SKM-1 (cell line): ENCODE measurements around the gene SAP30BP.
A peak's percentile ranks its signal among the peaks of the same experiment; 100 is the strongest.

Experiments
- DNase-seq: peaks from one replicate; lab custom pipeline; 2025; ENCODE audit not compliant: unreplicated experiment; lab: John Stamatoyannopoulos, UW

Gene SAP30BP

GRCh38 chr17:75684249-75684648, 17.1 kb downstream of the SAP30BP start:
- DNase-seq = no peak

- no peak for DNase-seq
Measured at GRCh38 chr17:75684924-75685323, 17.8 kb downstream of the SAP30BP start.

GRCh38 chr17:75685499-75685898, 18.4 kb downstream of the SAP30BP start:
- DNase-seq = no peak

DNA sequence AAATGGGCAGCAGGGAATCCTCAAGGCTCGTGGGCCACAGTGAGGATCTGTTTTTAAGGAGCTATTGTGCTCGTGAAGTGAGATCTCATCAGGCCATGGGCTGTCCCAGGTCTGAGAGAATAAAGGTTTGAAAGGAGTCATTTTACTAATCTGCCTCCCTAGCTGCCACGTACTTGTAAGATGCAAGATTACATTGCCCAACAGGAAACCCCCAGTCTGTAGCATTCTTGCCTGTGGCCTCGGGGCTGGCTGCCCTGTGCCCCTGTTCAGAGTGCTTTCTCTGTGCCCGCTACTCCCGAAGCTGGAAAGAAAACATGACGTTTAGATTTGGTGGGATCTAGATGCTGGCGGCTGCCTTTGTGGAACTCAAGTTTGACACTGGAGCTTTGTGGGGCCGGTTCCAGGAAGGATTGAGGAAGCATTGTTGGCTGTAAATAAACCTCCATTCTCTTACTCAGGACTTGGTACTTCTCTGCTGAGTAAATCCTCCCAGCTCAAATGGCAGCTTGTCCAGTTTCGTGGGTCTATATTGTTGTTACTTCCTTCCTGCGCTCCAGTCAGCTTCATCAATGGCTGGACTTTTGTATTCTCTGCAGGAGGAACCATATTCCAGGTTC, 21.2 kb downstream of the SAP30BP start:
- DNase-seq = peak; percentile 20

DNA sequence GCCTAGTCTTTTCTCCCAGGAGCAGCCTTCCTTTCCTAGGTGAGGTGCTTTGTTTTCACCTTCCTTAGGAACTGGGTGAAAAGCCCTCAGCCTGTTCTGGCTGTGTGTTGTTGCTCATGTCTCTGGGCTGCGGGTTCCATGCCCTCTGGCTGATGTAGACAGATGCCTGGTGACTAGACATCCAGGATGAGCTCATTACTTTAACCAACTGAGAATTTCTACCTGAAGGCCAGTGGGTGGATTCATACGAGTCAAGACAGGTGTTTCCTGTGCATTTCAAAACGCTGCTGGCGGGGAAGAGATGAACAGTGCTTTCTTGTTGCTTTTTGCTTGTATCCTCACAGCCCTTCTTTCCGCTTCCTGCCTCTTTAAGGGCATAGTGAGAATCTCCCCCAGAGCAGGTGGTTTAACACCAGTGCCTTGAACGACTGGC, 22.3 kb downstream of the SAP30BP start:
- no peak for DNase-seq

- no peak for DNase-seq
Measured at GRCh38 chr17:75691371-75691791, 24.2 kb downstream of the SAP30BP start.

DNA sequence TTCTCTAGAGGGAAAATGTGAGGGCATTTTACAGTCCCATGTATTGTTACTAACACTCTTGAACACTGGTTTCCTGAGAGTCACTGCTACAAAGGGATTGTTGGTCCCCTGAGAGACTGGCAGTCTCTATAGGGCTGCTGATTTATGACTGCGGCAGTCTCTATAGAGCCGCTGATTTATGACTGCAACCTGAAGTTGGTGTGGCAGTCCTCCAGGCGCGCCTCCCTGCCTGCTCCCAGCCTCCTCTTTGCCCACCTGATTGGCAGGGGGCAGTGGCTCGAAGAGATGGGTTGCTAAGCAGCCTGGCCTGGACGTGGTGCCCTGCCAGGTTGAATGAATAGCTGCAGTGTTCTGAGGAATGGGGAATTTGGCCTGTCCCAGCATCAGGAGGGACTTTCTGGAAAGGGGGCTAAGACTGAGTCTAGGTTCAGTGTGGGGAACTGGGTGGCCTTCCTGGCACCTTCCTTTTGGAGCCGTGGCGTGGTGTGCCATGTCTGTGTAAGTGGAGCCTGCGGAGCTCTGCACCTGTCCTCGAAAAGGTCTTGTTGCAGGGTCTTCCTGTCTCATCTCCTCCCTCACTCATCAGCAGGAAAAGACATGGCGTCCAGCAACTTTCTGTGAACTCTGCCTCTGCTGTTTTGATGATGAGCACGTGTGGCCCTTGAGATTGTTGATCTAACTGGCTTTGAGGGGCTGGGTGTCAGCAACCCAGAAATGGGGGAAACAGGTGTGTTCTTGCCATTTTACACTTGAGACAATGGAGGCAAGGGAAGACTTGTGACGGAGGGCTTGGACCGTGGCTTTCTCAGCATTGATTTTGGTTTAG, 24.9 kb downstream of the SAP30BP start:
- DNase-seq = no peak

DNA sequence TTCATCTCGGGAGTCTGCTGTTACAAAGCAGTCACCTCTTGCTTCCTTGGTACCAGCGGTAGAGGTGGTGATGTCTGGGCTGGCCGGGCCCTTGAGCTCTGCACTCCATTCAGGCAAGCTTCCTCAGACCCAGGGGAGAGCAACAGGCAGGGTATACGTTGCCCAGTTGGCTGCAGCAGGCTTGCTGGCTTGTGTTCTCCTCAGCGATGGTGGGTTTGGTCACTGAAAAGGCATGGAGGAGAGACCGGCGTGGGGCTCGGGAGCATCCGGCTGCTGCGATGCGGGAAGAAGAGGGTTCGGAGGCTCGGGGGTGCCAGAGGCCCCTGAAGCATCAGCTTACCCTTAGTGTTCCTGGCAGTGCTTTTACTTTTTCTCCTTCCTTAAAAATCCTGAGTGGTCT, 25.8 kb downstream of the SAP30BP start:
- DNase-seq = no peak

DNA sequence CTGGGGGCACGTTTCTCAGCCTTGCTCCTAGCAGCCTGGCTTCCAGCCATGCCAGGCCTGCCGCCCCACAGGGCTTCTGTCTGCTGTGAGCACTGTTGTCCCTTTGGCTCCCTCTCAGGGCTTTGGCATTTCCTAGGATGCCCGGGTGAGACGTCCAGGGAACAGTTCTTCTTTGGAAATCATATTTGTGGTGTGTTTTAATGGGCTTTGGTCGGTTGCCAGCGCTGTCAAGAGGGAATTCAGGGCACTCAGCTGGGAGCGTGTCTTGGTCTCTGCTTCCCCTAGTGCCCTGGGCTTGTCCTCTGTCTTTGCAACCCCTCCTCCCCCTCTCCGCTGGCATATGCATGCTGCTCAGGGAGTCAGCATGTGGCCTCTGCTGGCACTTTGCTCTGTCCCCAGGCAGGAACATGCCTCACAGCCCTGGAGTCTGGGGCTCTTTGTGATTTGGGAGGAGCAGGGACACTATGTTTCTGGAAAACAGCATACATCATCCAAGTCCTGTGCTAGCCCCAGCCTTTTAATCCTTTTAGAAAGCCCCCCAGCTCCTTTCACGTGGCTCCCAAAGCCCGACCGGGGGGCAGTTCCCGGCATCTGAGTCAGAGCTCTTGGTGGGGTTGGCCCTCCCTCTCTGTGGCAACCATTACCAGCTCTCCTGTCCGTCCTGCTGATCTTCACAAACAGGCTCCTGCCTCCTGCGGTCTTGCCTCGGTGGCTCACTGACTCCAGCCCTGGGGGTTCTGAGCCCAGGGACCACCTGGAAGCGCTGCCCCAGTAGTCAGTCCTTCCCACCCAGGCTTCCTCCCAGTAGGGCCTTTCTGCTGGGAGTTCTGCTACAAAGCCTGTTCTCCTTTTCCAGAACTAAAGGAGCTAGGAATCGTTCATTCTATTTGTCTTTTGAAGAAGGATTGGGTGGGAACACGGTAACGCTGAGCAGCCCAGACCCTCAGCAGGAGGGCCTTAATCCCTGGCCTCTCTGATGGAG, 26.7 kb downstream of the SAP30BP start:
- no peak for DNase-seq

- DNase-seq = no peak
Measured at GRCh38 chr17:75694536-75694935, 27.4 kb downstream of the SAP30BP start.

DNA sequence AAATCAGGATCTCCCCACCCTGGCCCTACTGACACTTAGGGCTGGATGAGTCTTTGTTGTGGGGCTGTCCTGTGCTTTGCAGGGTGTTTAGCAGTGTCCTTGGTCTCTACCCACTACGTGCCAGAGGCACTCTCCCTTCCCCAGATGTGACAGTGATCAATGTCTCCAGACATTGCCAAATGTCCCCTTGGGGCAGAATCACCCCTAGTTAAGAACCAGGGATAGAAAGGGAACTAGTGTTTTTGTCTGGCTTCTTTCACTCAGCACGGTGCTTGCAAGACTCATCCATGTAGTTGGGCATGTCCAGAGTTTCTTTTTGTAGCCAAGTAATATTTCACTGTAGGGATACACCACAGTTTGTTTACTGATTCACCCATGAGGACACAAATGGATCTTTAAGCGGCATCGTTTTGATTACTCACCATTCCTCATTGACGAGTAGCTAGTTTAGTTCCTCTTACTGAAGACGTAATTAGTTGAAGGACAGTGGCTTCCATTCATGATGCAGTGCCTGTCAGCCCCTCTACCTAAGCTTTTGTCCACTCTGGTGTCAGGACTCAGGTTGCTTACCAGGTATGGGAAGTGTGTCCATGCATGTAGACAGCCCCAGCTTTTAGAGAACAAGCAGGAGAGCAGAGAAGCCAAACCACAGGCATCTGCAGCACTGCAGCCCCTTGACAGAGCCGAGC, 28.1 kb downstream of the SAP30BP start:
- no peak for DNase-seq

GRCh38 chr17:75695830-75696271, 28.7 kb downstream of the SAP30BP start:
- no peak for DNase-seq

GRCh38 chr17:75697651-75698291, 30.6 kb downstream of the SAP30BP start:
- no peak for DNase-seq

GRCh38 chr17:75698659-75699058, 31.5 kb downstream of the SAP30BP start:
- no peak for DNase-seq

GRCh38 chr17:75701288-75701687, 34.1 kb downstream of the SAP30BP start:
- DNase-seq = no peak

DNA sequence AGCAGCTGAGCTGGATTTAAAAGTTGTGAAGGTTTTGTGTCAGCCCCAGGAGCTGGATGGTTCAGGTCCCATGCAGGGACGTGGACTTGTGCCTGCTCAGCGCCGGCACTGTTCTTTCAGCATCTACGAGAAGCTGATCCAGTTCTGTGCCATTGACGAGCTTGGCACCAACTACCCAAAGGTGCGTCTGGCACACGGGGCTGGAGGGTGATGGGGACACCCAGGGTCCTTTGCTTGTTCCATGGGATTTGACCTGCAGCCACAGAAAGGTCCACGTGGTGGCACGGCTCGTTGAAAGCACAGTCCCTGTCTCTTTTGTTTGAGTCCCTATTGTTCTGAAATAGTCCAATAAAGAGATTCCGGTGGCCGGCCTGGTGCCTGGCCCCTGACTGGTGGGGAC, 36.1 kb downstream of the SAP30BP start:
- DNase-seq = no peak

DNA sequence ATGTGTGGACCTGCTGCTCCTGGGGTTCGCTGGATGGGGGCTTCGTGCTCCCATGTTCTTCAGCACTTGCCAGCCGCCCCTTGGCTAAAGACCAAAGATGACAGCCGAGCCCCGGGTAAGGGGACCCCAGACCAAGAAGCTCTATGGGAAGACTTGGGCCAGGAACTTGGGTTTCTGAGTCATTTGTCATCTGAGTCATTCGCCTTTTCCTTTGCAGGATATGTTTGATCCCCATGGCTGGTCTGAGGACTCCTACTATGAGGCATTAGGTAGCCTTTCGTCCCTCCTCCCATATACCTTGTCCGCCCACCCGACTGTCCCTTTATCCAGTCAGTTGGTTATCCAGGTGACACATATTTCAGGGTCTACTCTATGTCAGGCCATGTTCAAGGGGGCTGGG, 36.5 kb downstream of the SAP30BP start:
- DNase-seq = no peak

- no peak for DNase-seq
Measured at GRCh38 chr17:75704963-75705875, 38.1 kb downstream of the SAP30BP start.

GRCh38 chr17:75706042-75706728, 39.0 kb downstream of the SAP30BP start:
- DNase-seq = no peak
